Suppressor macrophage treated with lipopolysaccharide for 1 hour (primary cell): ENCODE results near the gene ARL6IP6.

Experiments used
- DNase-seq, 3 donors: peaks; one replicate each; pipeline ENCODE4 v3.0.0-alpha.2; 2020 to 2022

ARL6IP6 gene

DNA sequence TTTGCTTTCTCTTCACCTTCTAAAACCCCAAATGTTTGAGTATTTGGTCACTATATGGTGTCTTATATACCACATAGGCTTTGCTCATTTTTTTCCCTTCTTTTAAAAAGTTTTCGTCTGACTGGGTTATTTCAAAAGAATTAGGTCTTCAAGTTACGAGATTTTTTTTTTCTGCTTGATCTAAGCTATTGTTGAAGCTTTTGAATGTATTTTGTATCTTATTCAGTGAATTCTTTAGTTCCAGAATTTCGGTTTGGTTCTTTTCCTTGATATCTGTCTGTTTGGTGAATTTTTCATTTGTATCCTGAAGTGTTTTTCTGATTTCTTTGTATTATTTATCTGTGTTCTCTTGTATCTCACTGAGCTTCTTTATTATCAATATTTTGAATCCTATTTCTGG is 93.5 kb downstream of the ARL6IP6 start:
- DNase-seq: no peak
